GM19099 (cell line): ENCODE results near the gene GPR26.

Experiments used
- POLR2A ChIP-seq: IDR thresholded peaks from 3 replicates; pipeline ENCODE4 v1.6.1; 2011; ENCODE audit warnings: low read depth; ENCODE audit not compliant: insufficient read length; ENCODE audit errors: extremely low read depth

GPR26 gene

DNA sequence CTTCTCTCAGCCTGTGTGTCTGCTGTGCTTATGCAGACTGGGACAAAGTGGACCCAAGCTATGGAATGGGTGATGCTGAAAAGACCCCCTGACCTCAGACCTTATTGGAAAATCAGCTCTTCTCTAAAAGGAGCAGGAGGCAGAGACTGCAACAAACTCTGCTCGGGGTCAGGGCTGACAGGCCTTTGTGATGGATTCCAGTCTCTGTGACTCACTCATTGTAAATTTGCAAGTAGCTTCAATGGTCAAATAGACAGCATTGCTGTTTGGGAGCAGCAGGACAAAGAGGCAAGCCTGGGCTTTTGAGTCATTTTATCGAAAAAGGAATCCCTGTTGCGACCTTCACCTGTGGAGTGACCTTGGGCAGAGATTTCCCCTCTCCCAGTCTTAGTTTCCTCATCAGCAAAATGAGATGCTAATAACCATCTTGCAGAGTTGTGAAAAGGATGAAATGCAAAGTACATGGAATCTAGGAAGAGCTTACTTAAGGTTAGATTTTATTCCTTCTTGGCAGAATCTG is 26.1 kb upstream of the GPR26 start:
- no peak for TF ChIP-seq POLR2A

DNA sequence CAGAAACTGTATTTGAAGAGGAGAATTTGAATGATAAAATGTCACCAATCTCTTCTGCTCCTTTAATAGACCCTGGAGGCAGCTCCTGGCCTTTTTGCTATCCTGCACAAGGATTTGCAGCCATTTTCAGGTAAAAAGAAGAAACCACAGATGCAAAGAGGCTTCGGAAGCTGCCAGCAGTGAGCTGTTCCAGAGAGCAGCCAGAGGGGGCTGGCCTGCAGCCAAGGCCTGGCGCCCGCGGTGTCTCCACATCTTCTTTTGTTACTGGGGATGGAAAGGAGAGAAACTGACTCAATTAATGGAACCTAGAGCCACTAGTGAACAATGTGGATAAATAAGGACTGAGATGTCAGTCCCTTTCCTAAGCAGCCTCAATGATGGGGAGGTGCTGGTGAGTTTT is 23.9 kb upstream of the GPR26 start:
- TF ChIP-seq POLR2A, result no peak

DNA sequence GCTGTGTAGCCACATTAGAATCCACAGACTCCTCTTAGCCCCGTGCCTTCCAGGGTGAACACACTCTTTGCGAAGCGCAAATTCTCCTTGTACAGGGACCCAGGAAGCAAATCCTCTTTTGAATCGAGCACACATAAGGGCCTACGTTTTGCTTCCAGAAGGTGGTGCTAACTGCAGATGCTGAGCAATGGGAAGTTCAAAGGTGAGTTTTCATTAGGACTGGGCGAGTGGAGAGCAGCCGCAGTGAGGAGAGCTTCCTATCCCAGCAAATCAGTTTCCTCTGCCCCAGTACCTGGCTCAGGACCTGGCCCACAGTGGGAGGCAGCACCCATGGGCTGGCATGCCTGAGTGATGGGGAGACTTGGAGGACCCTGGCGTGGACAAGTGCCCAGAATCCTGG is 23.5 kb upstream of the GPR26 start:
- TF ChIP-seq POLR2A, result no peak

DNA sequence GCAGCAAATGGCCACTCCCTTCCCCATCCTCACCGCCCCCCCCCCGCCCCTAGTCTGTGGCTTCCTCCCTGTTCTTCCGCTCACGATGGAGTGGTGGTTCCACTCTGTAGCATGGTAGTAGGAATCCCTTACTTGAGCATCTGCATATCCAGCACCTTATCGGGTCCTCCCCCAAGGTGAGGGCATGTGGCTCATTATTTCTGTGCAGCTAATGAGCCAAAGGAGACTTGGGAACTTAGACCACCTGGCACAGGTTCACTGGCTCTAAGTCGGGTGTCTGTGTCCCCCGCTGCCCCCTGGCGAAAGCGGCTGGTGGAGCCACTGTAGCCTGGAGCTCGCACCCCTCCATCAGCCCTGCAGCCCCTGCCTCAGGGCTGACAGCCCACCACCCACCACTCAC is 22.8 kb upstream of the GPR26 start:
- no peak for TF ChIP-seq POLR2A

DNA sequence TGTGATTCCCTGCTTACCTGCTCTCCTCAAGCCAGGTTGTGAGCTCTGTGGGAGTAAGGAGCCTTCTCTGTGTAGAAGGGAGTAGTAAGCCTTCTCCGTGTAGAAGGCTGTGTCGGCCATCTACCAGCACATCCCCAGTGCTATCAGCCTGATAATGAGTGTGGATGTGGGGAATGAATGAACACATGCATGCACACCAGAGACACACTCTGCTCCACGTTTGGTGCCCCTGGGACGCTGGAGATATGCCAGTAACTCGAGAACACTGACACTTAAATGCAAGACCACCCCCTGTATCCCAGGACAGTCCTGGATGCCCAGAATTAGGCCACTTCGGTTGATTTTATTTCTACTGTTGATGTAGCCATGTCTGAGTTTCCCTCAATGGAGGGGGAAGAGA is 21.1 kb upstream of the GPR26 start:
- no peak for TF ChIP-seq POLR2A

DNA sequence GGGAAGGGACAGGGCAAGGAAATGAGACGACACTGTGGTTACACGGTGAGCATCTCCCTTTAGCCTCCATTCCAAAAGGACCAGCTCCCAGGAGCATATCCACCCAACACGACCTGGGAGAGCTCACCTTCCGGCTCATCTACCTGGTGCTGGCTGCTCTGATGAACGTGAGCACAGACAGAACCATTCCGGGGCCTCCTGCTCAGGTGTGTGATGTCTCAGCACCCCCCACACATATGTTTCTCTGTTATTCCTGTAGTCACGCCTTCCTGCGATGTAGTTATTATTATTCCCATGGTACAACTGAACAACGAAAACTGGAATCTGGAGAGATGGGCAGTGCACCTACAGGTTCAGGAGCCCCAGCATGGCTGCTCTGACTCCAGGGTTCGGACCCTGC is 20.5 kb upstream of the GPR26 start:
- no peak for TF ChIP-seq POLR2A

DNA sequence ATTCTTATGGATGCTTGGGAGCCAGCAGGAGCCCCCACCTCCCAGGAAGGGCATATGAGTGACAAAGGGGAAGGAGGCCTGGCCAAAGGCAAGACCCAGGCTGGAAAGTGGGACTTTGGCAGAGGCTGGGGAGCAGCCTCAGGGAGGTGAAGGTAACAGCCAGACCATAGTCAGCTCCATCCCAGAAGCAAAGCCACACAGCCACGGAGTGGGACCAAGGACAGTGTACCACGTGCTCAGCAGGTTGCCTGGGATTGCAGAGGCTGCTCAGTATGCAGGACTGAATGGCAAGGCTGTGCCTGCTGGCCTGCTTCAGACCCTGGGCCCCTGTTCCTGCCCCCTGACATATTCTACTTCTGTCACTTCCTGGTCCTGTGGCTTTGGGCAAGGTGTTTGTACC is 17.6 kb upstream of the GPR26 start:
- TF ChIP-seq POLR2A, result no peak

DNA sequence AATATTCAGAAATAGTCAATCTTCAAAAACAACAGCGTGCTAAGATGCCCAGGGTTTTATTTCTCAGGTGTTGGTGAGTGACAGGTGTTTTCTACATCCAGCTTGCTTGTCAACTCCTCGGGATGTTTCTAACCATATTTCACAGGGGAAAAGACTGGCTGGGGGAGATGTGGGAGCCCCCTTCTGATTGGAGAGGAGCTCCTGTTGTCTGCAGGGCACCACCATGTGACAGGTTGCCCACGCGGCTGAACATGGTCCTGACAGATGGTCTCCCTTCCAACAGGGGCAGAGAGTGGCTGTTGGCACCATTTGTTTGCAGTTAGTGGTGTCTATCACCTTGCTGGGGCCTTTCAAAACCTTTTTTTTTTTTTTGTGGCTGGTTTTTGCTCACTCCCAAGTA is 16.5 kb upstream of the GPR26 start:
- TF ChIP-seq POLR2A, result no peak

DNA sequence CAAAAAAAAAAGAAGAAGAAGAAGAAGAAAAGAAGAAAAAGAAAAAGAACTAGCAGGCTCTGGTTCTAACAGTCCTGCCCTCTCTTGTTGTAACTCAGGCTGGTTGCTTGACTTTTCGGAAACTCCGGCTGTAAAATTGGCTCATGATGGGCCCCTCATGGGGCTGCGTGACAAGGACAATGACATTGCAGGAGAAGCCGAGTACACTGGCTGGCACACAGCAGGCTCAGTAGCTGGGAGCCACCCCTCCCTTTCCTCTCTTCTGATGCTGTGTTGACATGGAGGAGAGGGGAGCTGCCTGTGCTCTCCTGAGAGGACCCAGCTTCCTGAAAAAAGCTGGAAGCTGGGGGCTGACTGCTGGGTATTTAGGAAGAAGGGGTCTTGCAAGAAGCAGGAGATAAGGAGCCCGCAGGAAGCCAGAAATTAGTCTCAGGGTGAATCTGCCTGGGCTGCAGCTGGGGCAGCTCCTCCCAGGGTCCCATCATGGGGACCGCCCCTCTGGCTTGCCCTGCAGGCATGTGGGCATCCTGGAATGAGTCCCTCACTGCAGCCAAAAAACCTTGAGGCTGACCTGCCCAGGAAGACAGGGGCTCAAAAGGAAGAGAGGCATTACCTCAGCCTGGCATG is 14.6 kb upstream of the GPR26 start:
- TF ChIP-seq POLR2A, result no peak

DNA sequence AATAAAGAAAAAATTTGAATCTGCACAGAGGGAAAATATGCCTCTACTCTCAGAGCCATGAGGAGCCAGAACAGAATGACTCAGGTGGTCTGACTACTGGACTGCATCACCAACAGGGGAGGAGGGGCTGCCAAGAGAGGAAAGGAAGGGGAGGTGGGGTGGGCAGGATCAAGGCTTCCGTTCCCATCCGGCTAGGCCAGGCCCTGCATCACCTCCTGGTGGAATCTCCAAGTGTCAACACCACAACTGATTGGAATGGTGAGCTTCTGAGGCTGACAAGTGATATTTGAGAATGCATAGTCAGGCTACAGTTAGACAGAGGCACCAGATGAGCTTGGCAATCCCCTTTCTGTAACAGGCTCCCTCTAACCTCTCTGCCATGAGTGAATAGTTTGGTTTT is 10.4 kb upstream of the GPR26 start:
- no peak for TF ChIP-seq POLR2A

DNA sequence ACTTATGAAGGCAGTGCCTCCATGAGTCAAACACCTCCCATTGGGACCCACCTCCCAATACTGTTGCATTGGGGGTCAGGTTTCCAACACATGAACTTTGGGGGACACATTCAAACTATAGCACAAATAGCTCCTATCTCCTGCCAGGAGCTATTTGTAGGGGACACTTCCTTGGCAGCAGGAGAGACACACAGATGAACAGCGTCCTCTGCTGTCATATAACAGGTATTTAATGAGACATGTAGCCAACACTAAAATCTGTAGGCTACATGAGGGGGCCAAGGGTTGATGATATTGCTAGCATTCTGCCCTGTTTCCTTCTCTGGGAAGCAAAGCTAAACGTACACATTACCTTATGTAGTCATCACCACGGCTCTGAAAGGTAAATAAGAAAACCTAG is 2.6 kb upstream of the GPR26 start:
- no peak for TF ChIP-seq POLR2A

DNA sequence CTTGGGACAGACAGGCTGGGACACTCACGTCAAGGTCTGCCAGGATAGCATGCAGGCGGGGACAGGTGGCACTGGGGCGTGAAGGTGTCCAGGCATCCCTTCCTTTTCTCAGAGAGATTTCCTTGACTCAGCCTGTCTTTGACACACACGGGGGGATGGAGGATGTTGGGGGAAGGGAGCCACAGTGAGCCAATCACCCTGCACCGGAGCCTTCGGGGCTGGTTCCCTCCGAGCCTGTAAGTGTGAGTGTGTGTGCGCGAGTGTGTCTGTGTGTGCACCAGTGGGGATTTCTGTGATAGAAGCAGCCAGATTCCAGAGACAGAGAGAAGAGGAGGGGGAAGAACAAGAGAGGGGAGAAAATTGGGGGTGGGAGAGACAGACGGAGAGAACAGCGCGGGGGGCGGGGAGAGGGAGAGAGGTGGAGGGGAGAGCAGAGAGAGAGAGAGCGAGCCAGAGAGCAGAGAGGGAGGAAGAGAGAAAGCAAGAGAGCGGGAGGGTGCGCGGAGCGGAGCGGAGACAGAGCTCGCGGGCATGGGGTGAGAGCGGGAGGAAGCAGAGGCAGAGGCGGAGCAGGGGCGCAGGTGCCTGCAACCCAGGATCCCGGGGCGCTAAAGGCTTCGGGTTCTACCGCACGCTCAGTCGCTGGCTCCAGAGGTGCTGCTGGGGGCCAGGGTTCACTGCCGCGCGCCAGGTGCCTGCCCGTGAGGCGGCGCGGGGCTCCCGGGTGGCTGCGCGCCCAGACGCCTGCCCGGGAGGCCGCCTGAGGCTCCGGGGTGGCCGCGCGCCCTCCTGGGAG is 466 bp upstream of the GPR26 start:
- TF ChIP-seq POLR2A, result no peak

DNA sequence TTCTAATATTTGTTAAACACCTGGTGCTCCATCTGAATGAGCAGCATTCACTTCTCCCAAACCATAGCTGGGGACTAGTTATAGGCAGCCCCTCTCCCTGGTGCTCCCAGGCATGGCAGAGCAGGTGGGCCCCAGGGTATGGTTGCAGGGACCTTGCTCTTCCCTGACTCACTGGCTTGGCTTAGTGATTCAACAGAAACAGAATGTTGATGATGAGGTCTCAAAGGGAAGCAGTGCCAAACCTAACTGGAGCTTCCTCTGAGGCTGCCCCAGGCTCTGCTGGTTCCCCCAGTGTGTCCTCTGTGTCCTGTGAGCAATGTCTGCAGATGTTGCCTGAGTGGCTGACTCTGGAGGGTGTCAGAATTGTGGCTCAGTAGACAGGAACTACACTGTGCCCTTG is 3.7 kb downstream of the GPR26 start:
- no peak for TF ChIP-seq POLR2A

DNA sequence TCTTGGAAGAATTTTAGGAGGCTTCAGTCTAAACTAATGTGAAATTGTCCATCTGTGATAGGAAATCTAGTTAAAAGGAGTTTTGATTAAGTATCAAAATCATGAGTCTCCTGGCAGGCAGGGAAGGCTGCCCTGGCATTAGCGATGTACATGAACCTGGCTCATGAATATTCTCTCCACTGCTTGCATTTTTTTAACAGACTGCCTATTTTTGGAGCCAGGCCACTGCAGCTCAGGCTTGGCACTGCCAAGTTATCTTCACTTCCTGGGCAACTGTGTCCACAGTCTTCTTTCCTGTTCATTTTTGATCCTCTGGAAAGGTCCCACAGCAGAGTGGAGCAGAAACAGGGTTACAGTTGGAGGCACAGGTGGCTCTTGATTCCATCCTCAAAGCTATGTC is 7.0 kb downstream of the GPR26 start:
- no peak for TF ChIP-seq POLR2A

DNA sequence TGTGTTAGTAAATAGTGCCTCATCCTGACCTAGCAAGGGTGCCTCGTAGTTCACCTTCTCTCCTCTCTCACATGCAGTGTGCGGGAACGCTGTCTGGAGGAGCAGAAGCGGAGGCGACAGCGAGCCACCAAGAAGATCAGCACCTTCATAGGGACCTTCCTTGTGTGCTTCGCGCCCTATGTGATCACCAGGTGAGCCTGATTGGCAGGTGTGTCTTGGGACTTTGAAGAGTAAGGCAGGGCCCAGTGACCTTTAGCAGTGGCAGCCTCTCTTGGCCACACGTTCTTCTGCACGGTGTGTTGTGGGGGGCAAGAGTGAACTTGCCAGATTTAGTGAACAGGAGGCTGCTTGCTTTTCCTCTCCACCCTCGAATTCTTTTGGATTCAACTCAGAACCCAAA is 8.6 kb downstream of the GPR26 start:
- no peak for TF ChIP-seq POLR2A

DNA sequence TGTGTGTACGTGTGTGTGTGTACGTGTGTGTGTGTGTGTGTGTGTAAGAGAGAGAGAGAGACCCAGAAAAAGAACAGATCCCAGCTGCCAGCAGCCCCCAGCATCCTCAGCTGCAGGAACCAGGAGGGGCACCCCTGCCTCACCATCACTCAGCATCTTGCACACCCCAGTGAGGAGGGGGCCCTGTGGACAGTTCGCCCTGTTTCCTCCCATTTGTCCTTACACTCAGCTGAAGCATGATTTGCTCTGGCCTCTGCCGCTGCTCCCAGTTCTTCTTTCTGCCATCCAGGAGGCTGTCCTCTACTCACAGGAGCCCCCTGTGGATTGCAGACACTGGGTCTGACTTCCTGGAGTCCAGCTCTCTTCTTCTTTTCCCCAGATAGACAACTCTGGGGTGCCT is 9.7 kb downstream of the GPR26 start:
- no peak for TF ChIP-seq POLR2A

DNA sequence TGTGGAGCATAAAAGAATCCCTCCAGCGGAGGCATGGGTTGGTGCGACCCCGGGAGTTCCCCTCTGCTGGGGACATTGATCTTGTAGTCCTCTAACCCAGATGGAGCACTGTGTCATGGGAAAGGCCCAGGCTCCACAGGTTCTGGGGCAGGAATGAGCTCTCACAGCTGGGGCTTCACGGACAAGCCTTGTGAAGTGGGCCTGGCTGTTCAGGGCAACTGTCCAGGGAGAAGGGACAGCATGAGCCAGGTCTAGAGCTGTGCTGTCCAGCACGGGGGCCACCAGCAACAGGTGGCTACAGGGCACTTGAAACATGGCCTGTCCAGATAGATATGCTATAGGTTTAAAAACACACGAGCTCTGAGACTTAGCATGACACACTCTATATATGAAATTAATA is 11.4 kb downstream of the GPR26 start:
- no peak for TF ChIP-seq POLR2A

DNA sequence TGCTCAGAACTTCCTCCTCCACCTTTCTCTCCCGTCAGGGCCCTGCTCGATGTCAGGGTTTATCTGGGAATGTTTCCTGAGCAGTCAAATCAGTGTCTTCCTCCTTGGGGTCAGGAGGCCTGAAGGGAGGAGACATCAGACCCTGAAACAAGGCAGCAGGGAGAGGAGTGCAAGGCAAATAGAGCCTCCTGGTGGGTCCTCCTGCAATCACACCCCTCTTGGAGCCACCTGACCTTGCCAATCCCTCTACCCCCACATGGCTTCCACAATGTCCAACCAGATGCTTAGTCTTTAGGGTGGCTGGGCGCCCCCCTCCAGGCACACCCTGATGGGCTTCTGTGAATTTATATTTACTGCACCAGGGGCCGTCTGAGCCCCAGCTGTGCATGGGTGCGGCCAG is 12.2 kb downstream of the GPR26 start:
- no peak for TF ChIP-seq POLR2A

DNA sequence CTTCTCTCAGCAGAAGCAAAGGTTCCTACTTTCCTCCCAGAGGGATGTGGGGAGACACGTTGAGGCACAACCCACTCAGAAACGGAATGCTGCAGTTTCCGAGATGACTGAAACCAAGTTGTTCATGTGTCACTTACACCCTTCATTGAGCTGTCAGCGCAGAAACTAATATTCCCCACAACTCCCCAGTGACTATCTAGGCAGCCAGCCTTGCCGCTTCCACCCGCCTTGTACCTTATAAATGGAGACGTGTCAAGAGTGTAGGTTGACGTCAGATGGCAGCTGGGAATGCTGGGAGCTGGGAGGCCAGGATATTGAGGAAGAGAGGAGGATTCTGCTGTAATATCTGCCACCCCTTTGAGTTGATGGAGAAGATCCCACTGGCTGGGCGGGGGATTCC is 15.1 kb downstream of the GPR26 start:
- no peak for TF ChIP-seq POLR2A
